ENCODE measurements around the gene ZFAND3. TPM values are rescaled to one million over a fixed set of nuclear protein-coding genes. Genes with fewer than 3 reads are reported as not detected.

ZFAND3 gene
- polyA plus RNA-seq, 2 of the 4 experiments (the other 2 are of a cell fraction), result 12.0 to 50.0 TPM

GRCh38 chr6:37938909-37939308 lies 119.4 kb downstream of the ZFAND3 start:
- H3K4me1 ChIP-seq, result peaks cover 20% of the 10 kb centered on the region; the same call in 2 of the 3 replicates
- H3K27ac ChIP-seq, result no peak overlapping the region
- H3K4me2 ChIP-seq, result no peak overlapping the region
- ChIA-PET CTCF (no interaction called here), POLR2A (no interaction called here)
- DNase-seq (ENCODE audit: low read depth in 1 of 2, low spot score in 1 of 2) (no peak), ATAC-seq (no peak), FAIRE-seq (no peak)
- no peak overlapping the region for H3K4me3 ChIP-seq
- H3K9me3 ChIP-seq, result no peaks in the 10 kb centered on the region
- TF ChIP-seq EHMT2 (IDR thresholded peaks at IDR 0.05; ENCODE audit: low read depth) (no peak), MAX (IDR thresholded peaks at IDR 0.05) (no peak), HOXB13 (CRISPR knock-in tag; IDR thresholded peaks at IDR 0.05; ENCODE audit: low read depth) (no peak), SMC3 (IDR thresholded peaks at IDR 0.05) (no peak), JUN (IDR thresholded peaks at IDR 0.05) (no peak), MAFK (IDR thresholded peaks at IDR 0.05; ENCODE audit: partially characterized antibody) (no peak), RARB (CRISPR knock-in tag; IDR thresholded peaks at IDR 0.05) (no peak), ZNF302 (CRISPR knock-in tag; IDR thresholded peaks at IDR 0.05) (no peak), REST (IDR thresholded peaks at IDR 0.05) (no peak), EP300 (IDR thresholded peaks at IDR 0.05) (no peak), POLR2AphosphoS2 (conservative IDR thresholded peaks at IDR 0.05; ENCODE audit: low read length) (no peak)

- no peak for FAIRE-seq
- no peak overlapping the region for H3K4me2 ChIP-seq
- H3K27ac ChIP-seq, result no peak overlapping the region
- TF ChIP-seq MAX (IDR thresholded peaks at IDR 0.05) (no peak), HDAC2 (IDR thresholded peaks at IDR 0.05) (no peak), SREBF2 (IDR thresholded peaks at IDR 0.05) (no peak), JUNB (IDR thresholded peaks at IDR 0.05) (no peak), CHD2 (IDR thresholded peaks at IDR 0.05; ENCODE audit: low read length, partially characterized antibody) (no peak), PHF8 (IDR thresholded peaks at IDR 0.05; ENCODE audit: borderline replicate concordance, low read depth) (no peak), KDM5A (IDR thresholded peaks at IDR 0.05) (no peak), REST (IDR thresholded peaks at IDR 0.05) (no peak), ESRRA (IDR thresholded peaks at IDR 0.05; ENCODE audit: borderline replicate concordance, low read length) (no peak), CBX2 (IDR thresholded peaks at IDR 0.05; ENCODE audit: borderline replicate concordance, low read depth) (no peak)
- peaks cover 20% of the 10 kb centered on the region; the same call in 2 of the 3 replicates for H3K4me1 ChIP-seq
- ChIA-PET POLR2A (no interaction called here), CTCF (no interaction called here)
- no peak for ATAC-seq
- H3K9me3 ChIP-seq, result no peaks in the 10 kb centered on the region
- 91% methylated on average over 3 of the region's 3 CpGs for WGBS (ENCODE audit: missing lambda C conversion rate)
- no peak for DNase-seq (ENCODE audit: low read depth in 1 of 2, low spot score in 1 of 2)
- H3K4me3 ChIP-seq, result no peak overlapping the region
Observed at GRCh38 chr6:37940074-37940847, 120.7 kb downstream of the ZFAND3 start.

All from A549 (cell line).